Measurements from ENCODE around the gene ZNF678.

GRCh38 chr1:227607336-227607898, 44.1 kb downstream of the ZNF678 start:
- no peak for TF ChIP-seq POLR2A (IDR thresholded peaks at IDR 0.05; ENCODE audit: low read depth, low read length)
- no peak for TF ChIP-seq CTCF (conservative IDR thresholded peaks at IDR 0.05; ENCODE audit: low read depth, low read length)
- TF ChIP-seq SMC3 (IDR thresholded peaks at IDR 0.05; ENCODE audit: low read depth, low read length) = no peak
